Measurements from ENCODE around the gene AFAP1L2.

The AFAP1L2 gene

GRCh38 chr10:114386452-114386851, 17.9 kb downstream of the AFAP1L2 start:
- no peak for DNase-seq

- DNase-seq, result no peak
Observed at GRCh38 chr10:114385557-114385956, 18.7 kb downstream of the AFAP1L2 start.

GRCh38 chr10:114384601-114385000, 19.7 kb downstream of the AFAP1L2 start:
- DNase-seq, result no peak

- no peak for DNase-seq
Observed at GRCh38 chr10:114384181-114384580, 20.1 kb downstream of the AFAP1L2 start.

- no peak for DNase-seq
Observed at GRCh38 chr10:114380797-114381196, 23.5 kb downstream of the AFAP1L2 start.

GRCh38 chr10:114380060-114380459, 24.2 kb downstream of the AFAP1L2 start:
- no peak for DNase-seq

GRCh38 chr10:114379631-114380041, 24.7 kb downstream of the AFAP1L2 start:
- DNase-seq, result no peak

- no peak for DNase-seq
Observed at GRCh38 chr10:114376523-114376922, 27.8 kb downstream of the AFAP1L2 start.

- DNase-seq, result no peak
Observed at GRCh38 chr10:114375047-114375446, 29.3 kb downstream of the AFAP1L2 start.

GRCh38 chr10:114374053-114374791, 30.1 kb downstream of the AFAP1L2 start:
- no peak for DNase-seq

GRCh38 chr10:114373631-114374030, 30.7 kb downstream of the AFAP1L2 start:
- no peak for DNase-seq

- DNase-seq, result no peak
Observed at GRCh38 chr10:114372995-114373394, 31.3 kb downstream of the AFAP1L2 start.

GRCh38 chr10:114372179-114372578, 32.1 kb downstream of the AFAP1L2 start:
- no peak for DNase-seq

GRCh38 chr10:114370966-114371365, 33.3 kb downstream of the AFAP1L2 start:
- DNase-seq, result no peak

GRCh38 chr10:114370199-114370598, 34.1 kb downstream of the AFAP1L2 start:
- DNase-seq, result no peak

- DNase-seq, result no peak
Observed at GRCh38 chr10:114368057-114368391, 36.3 kb downstream of the AFAP1L2 start.

GRCh38 chr10:114367351-114368056, 36.8 kb downstream of the AFAP1L2 start:
- no peak for DNase-seq

- no peak for DNase-seq
Observed at GRCh38 chr10:114364726-114365125, 39.6 kb downstream of the AFAP1L2 start.

GRCh38 chr10:114363745-114364454, 40.4 kb downstream of the AFAP1L2 start:
- DNase-seq, result no peak

GRCh38 chr10:114362826-114363355, 41.4 kb downstream of the AFAP1L2 start:
- no peak for DNase-seq

- no peak for DNase-seq
Observed at GRCh38 chr10:114359953-114360345, 44.4 kb downstream of the AFAP1L2 start.

GRCh38 chr10:114359041-114359952, 45.0 kb downstream of the AFAP1L2 start:
- no peak for DNase-seq

All from activated CD8-positive, alpha-beta memory T cell treated with anti-CD3 and anti-CD28 coated beads, Interleukin-2, amount 50 U/mL, for 4 hours (primary cell).